ENCODE measurements around the gene GAS7. TPM values are rescaled to one million over a fixed set of nuclear protein-coding genes. Genes with fewer than 3 reads are reported as not detected.
"Not testable (repeated sequence)": the region's sequence is repeated elsewhere in the genome, so short reads cannot be mapped to it uniquely, and the experiment has no call there.

The GAS7 gene
- total RNA-seq, 1 donor from 2014 or later, result 47.7 TPM

- no peak overlapping the region for H3K27ac Mint-ChIP-seq
- peaks cover 46% of the 10 kb centered on the region for H3K4me1 Mint-ChIP-seq
- H3K27me3 Mint-ChIP-seq (ENCODE audit: low read depth), result no peaks in the 10 kb centered on the region
- H3K36me3 Mint-ChIP-seq, result no peaks in the 10 kb centered on the region
- H3K9me3 Mint-ChIP-seq, result peaks cover 7% of the 10 kb centered on the region
- no peak for DNase-seq (ENCODE audit: low spot score in 2 of 2, unreplicated experiment in 2 of 2)
- no peak overlapping the region for H3K4me3 Mint-ChIP-seq
- TF ChIP-seq CTCF (IDR thresholded peaks at IDR 0.05; ENCODE audit: unreplicated experiment), result no peak
These were observed 95.6 kb downstream of the GAS7 start for GRCh38 chr17:10102817-10103216.

GRCh38 chr17:10099051-10099571 is 99.3 kb downstream of the GAS7 start:
- Mint-ChIP-seq H3K4me1 (peaks cover 33% of the 10 kb centered on the region), H3K36me3 (no peaks in the 10 kb centered on the region), H3K9me3 (peaks cover under 1% of the 10 kb centered on the region), H3K27me3 (ENCODE audit: low read depth) (no peaks in the 10 kb centered on the region), H3K27ac (peak overlapping the region; percentile 58), H3K4me3 (no peak overlapping the region)
- TF ChIP-seq CTCF (IDR thresholded peaks at IDR 0.05; ENCODE audit: unreplicated experiment), result no peak
- DNase-seq (ENCODE audit: low spot score in 2 of 2, unreplicated experiment in 2 of 2), result no peak

GRCh38 chr17:10096596-10096995 is 101.8 kb downstream of the GAS7 start:
- H3K4me1 Mint-ChIP-seq, result peaks cover 31% of the 10 kb centered on the region
- H3K36me3 Mint-ChIP-seq, result peaks cover 4% of the 10 kb centered on the region
- H3K27me3 Mint-ChIP-seq (ENCODE audit: low read depth), result no peaks in the 10 kb centered on the region
- peaks cover 7% of the 10 kb centered on the region for H3K9me3 Mint-ChIP-seq
- DNase-seq (ENCODE audit: low spot score in 2 of 2, unreplicated experiment in 2 of 2), result no peak
- no peak overlapping the region for H3K4me3 Mint-ChIP-seq
- no peak for TF ChIP-seq CTCF (IDR thresholded peaks at IDR 0.05; ENCODE audit: unreplicated experiment)
- H3K27ac Mint-ChIP-seq, result peak overlapping the region; percentile 37

- not testable (repeated sequence) for H3K27me3 Mint-ChIP-seq (ENCODE audit: low read depth); H3K4me3 Mint-ChIP-seq; H3K9me3 Mint-ChIP-seq; DNase-seq (ENCODE audit: low spot score in 2 of 2, unreplicated experiment in 2 of 2); H3K36me3 Mint-ChIP-seq; H3K27ac Mint-ChIP-seq
- H3K4me1 Mint-ChIP-seq, result peaks cover 35% of the 10 kb centered on the region
These were observed 103.1 kb downstream of the GAS7 start for GRCh38 chr17:10095295-10095694.

GRCh38 chr17:10094797-10095196 is 103.6 kb downstream of the GAS7 start:
- H3K4me3 Mint-ChIP-seq, result no peak overlapping the region
- H3K27me3 Mint-ChIP-seq (ENCODE audit: low read depth), result no peaks in the 10 kb centered on the region

GRCh38 chr17:10092595-10092994 is 105.8 kb downstream of the GAS7 start:
- Mint-ChIP-seq H3K4me1 (peaks cover 41% of the 10 kb centered on the region), H3K9me3 (peaks cover 7% of the 10 kb centered on the region), H3K4me3 (no peak overlapping the region), H3K27ac (no peak overlapping the region), H3K36me3 (peaks cover 4% of the 10 kb centered on the region), H3K27me3 (ENCODE audit: low read depth) (no peaks in the 10 kb centered on the region)
- no peak for DNase-seq (ENCODE audit: low spot score in 2 of 2, unreplicated experiment in 2 of 2)
- TF ChIP-seq CTCF (IDR thresholded peaks at IDR 0.05; ENCODE audit: unreplicated experiment), result no peak

More at GRCh38 chr17:10094797-10095196, 103.6 kb downstream of the GAS7 start:
- TF ChIP-seq CTCF (IDR thresholded peaks at IDR 0.05; ENCODE audit: unreplicated experiment), result no peak
- DNase-seq (ENCODE audit: low spot score in 2 of 2, unreplicated experiment in 2 of 2), result no peak
- Mint-ChIP-seq H3K9me3 (peaks cover 7% of the 10 kb centered on the region), H3K27ac (no peak overlapping the region), H3K4me1 (peaks cover 39% of the 10 kb centered on the region), H3K36me3 (peaks cover 4% of the 10 kb centered on the region)
